Central memory CD8-positive, alpha-beta T cell (primary cell): ENCODE results near the gene KCNMA1.

Experiments
- ATAC-seq: fragments of 150-1000 bp; cut with Tn5 transposase; replicated peaks from 2 replicates; pipeline ENCODE4 v1.10.0; 2022; ENCODE audit warnings: mild to moderate bottlenecking, moderate FRiP score, moderate number of reproducible peaks; ENCODE audit not compliant: poor library complexity, severe bottlenecking; ENCODE audit errors: extremely low read depth
- DNase-seq, 2 donors: peaks; one replicate each; pipeline ENCODE4 v3.0.0; 2021; ENCODE audit warnings: low spot score in 2 of 2
- H3K27ac Mint-ChIP-seq: one replicate; pipeline ENCODE4 v1.8.0; 2022; ENCODE audit warnings: low read depth, mild to moderate bottlenecking, moderate library complexity, mixed read lengths
- H3K27me3 Mint-ChIP-seq: one replicate; pipeline ENCODE4 v1.8.0; 2022; ENCODE audit warnings: mixed read lengths
- H3K36me3 Mint-ChIP-seq: one replicate; pipeline ENCODE4 v1.8.0; 2022; ENCODE audit warnings: mild to moderate bottlenecking, moderate library complexity, mixed read lengths; ENCODE audit not compliant: insufficient read depth
- H3K4me1 Mint-ChIP-seq: one replicate; pipeline ENCODE4 v1.8.0; 2022; ENCODE audit warnings: mixed read lengths
- H3K4me3 Mint-ChIP-seq: one replicate; pipeline ENCODE4 v1.8.0; 2022; ENCODE audit warnings: mild to moderate bottlenecking, moderate library complexity, mixed read lengths
- H3K9me3 Mint-ChIP-seq: one replicate; pipeline ENCODE4 v1.8.0; 2022; ENCODE audit warnings: mixed read lengths

KCNMA1 gene

GRCh38 chr10:77604941-77605351 is 32.7 kb downstream of the KCNMA1 start:
- peaks cover 20% of the 10 kb centered on the region for H3K27me3 Mint-ChIP-seq
- no peak overlapping the region for H3K4me3 Mint-ChIP-seq
- H3K27ac Mint-ChIP-seq = no peak overlapping the region
- peaks cover 13% of the 10 kb centered on the region for H3K4me1 Mint-ChIP-seq
- no peak for DNase-seq
- no peaks in the 10 kb centered on the region for H3K9me3 Mint-ChIP-seq
- no peaks in the 10 kb centered on the region for H3K36me3 Mint-ChIP-seq
- no peak for ATAC-seq

DNA sequence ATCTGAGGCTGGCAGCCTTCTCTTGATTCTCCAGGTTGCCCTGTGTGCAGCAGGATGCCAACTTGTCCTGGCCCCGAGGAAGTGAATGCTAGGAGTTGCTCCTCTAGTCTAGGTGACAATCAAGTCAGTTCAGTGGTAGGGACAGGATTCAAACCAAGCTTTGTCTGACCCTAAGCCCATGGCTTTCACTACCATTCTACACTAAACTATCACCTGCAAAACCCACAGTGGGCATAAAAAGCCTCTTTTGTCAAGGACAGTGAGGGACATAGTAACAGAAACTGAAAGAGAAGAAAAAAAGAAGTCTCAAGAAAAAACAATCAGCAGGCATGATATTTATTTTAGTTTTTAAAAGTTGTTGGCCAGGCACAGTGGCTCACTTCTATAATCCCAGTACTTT is 33.5 kb downstream of the KCNMA1 start:
- no peak for ATAC-seq
- H3K9me3 Mint-ChIP-seq = no peaks in the 10 kb centered on the region
- DNase-seq = no peak
- H3K27ac Mint-ChIP-seq = no peak overlapping the region
- H3K36me3 Mint-ChIP-seq = no peaks in the 10 kb centered on the region
- H3K27me3 Mint-ChIP-seq = peaks cover 20% of the 10 kb centered on the region
- H3K4me1 Mint-ChIP-seq = peaks cover 13% of the 10 kb centered on the region
- H3K4me3 Mint-ChIP-seq = no peak overlapping the region

DNA sequence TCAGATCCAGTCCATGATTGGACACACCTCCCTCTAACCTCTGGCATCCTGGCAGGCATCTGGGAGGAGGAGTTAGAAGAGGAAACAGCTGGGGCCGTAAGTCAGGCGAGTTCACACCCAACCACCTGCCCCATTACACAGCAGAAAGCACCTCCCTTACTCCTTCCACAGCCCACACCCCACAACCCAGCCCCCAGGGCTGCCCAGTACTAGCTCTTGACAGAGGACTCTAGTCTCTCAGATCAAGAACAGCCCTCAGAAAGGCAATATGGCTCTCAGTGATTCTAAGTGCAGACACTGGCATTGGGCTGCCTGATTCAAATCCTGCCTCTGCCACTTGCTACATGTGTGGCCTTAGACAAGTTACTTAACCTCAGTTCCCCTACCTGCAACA is 34.1 kb downstream of the KCNMA1 start:
- peaks cover 13% of the 10 kb centered on the region for H3K4me1 Mint-ChIP-seq
- H3K9me3 Mint-ChIP-seq = no peaks in the 10 kb centered on the region

DNA sequence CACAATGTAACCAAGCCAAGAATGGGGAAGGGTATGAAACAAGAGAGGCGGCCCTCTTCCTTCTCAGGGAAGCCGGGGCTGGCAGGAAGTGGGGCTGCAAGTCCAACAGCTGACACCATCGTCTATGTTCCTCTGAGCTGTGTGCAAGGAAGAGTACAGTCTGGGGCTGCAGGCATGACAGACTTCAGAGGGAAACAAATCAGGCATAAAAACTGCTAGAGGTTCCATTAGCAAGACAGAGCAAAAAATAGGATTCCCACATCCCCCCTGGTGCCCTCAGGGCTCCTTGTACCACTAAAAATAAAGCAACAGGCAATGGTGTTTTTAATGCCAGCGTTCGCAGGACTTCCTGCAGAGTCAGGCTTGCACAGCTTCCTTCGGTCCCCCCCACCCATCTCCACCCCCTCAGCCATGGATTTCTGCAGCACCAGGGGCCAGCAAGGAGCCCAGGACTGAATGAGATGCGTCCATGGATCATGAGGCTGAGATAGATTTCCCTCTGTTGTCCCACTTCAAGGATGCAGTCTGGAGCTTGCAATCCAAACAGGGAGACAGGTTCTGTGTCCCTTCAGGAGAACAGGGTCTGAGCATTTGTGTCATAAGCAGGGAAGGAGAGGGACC is 34.6 kb downstream of the KCNMA1 start:
- Mint-ChIP-seq H3K27ac (peak overlapping the region; percentile 32), H3K9me3 (no peaks in the 10 kb centered on the region), H3K4me3 (peak overlapping the region; percentile 27), H3K27me3 (peaks cover 22% of the 10 kb centered on the region), H3K4me1 (peaks cover 13% of the 10 kb centered on the region), H3K36me3 (no peaks in the 10 kb centered on the region)
- DNase-seq (no peak), ATAC-seq (peak; percentile 47)

More for the DNA sequence above, 34.1 kb downstream of the KCNMA1 start:
- H3K4me3 Mint-ChIP-seq = no peak overlapping the region
- ATAC-seq (peak; percentile 41), DNase-seq (no peak)
- peaks cover 24% of the 10 kb centered on the region for H3K27me3 Mint-ChIP-seq
- H3K36me3 Mint-ChIP-seq = no peaks in the 10 kb centered on the region
- no peak overlapping the region for H3K27ac Mint-ChIP-seq

- H3K4me1 Mint-ChIP-seq = peaks cover 13% of the 10 kb centered on the region
- H3K36me3 Mint-ChIP-seq = no peaks in the 10 kb centered on the region
- no peak for DNase-seq
Observed at GRCh38 chr10:77602231-77602912, 35.2 kb downstream of the KCNMA1 start.

DNA sequence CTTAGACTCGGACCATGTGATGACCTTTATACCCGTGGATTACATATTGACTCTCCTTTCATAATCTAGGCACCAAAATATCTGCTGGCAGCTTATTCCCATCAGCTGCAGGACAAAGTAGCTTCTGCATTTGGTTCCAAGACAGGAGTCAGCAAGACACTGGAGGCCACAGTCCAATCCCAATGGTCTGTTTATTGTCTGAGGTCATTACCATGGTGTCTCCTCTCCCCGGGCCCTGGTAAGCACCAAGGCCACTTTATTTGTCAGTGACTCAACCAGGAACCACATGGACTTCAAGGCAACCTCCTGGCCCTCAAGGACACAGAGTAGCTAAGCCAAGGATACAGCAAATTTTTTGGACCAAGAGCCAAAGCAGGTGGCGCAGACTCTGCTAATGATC is 36.1 kb downstream of the KCNMA1 start:
- peaks cover 13% of the 10 kb centered on the region for H3K27me3 Mint-ChIP-seq

More at GRCh38 chr10:77602231-77602912, 35.2 kb downstream of the KCNMA1 start:
- H3K4me3 Mint-ChIP-seq = peak overlapping the region; percentile 27
- no peak for ATAC-seq
- H3K27ac Mint-ChIP-seq = peak overlapping the region; percentile 32
- H3K9me3 Mint-ChIP-seq = no peaks in the 10 kb centered on the region
- H3K27me3 Mint-ChIP-seq = peaks cover 15% of the 10 kb centered on the region

DNA sequence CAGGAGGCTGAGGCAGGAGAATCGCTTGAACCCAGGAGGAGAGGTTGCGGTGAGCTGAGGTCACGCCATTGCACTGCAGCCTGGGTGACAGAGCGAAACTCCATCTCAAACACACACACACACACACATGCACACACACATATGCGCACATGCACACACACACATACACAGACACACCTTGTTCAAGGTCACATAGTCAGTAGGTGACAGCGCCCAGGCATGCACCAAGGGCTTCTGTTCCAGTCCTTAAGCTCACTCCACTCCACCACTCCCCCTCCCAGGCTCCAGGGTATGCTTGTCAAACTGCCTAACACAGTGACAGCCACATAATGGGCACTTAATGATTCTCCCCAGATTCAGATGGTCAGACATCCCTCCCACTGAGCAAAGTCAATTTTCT is 37.0 kb downstream of the KCNMA1 start:
- Mint-ChIP-seq H3K27ac (no peak overlapping the region), H3K4me1 (peaks cover 13% of the 10 kb centered on the region), H3K27me3 (peaks cover 13% of the 10 kb centered on the region), H3K4me3 (no peak overlapping the region), H3K36me3 (no peaks in the 10 kb centered on the region), H3K9me3 (no peaks in the 10 kb centered on the region)
- no peak for DNase-seq
- no peak for ATAC-seq

More for the DNA sequence above, 36.1 kb downstream of the KCNMA1 start:
- Mint-ChIP-seq H3K4me3 (no peak overlapping the region), H3K36me3 (no peaks in the 10 kb centered on the region), H3K9me3 (no peaks in the 10 kb centered on the region), H3K4me1 (peaks cover 13% of the 10 kb centered on the region), H3K27ac (no peak overlapping the region)
- ATAC-seq (no peak), DNase-seq (no peak)

- H3K27ac Mint-ChIP-seq = no peak overlapping the region
- H3K4me1 Mint-ChIP-seq = peaks cover 13% of the 10 kb centered on the region
- H3K36me3 Mint-ChIP-seq = no peaks in the 10 kb centered on the region
- no peak overlapping the region for H3K4me3 Mint-ChIP-seq
- no peaks in the 10 kb centered on the region for H3K9me3 Mint-ChIP-seq
- H3K27me3 Mint-ChIP-seq = peaks cover 13% of the 10 kb centered on the region
- ATAC-seq (no peak), DNase-seq (no peak)
Observed at GRCh38 chr10:77599651-77600050, 38.0 kb downstream of the KCNMA1 start.

GRCh38 chr10:77598606-77599005 is 39.0 kb downstream of the KCNMA1 start:
- no peak overlapping the region for H3K4me3 Mint-ChIP-seq
- H3K36me3 Mint-ChIP-seq = no peaks in the 10 kb centered on the region
- ATAC-seq (no peak), DNase-seq (no peak)
- peaks cover 11% of the 10 kb centered on the region for H3K4me1 Mint-ChIP-seq
- no peaks in the 10 kb centered on the region for H3K9me3 Mint-ChIP-seq
- no peak overlapping the region for H3K27ac Mint-ChIP-seq
- H3K27me3 Mint-ChIP-seq = peaks cover 22% of the 10 kb centered on the region

DNA sequence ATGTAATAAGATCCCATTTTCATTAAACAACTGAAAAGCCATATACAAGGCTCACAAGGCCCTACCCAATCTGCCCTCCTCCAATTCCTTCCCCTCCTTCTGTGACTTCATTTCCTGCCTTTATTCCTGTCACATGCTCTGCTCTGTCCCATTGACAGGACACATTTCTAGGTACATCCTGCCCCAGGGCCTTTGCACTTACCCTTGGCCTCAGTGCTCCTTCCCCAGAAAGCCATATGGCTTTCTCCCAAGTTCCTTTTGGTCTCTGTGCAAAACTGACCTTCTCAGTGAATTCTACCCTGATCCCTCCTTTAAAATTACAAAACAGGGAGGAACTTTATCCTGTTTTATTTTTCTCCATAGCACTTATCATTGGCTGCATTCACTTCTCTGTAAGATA is 40.0 kb downstream of the KCNMA1 start:
- ATAC-seq (no peak), DNase-seq (no peak)
- H3K27me3 Mint-ChIP-seq = peaks cover 31% of the 10 kb centered on the region
- peaks cover under 1% of the 10 kb centered on the region for H3K4me1 Mint-ChIP-seq
- no peaks in the 10 kb centered on the region for H3K9me3 Mint-ChIP-seq
- no peak overlapping the region for H3K4me3 Mint-ChIP-seq
- no peak overlapping the region for H3K27ac Mint-ChIP-seq
- no peaks in the 10 kb centered on the region for H3K36me3 Mint-ChIP-seq

DNA sequence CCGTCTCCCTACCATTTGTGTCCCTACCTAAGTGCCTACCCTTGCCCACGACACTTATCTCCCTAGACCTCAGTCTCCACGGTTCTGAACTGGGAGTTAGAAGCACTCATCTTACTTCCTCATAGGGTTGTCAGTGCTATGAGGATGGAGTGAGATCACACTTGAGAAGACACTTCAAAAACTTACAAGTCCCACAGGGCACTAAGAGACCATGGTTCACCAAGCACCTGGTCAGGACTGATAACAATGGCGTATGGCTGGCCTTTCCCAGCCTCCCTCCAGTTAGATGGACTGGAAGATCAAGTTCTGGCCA is 43.2 kb downstream of the KCNMA1 start:
- ATAC-seq (no peak), DNase-seq (no peak)
- Mint-ChIP-seq H3K4me1 (no peaks in the 10 kb centered on the region), H3K4me3 (no peak overlapping the region), H3K27ac (no peak overlapping the region), H3K27me3 (peaks cover 31% of the 10 kb centered on the region), H3K36me3 (no peaks in the 10 kb centered on the region), H3K9me3 (no peaks in the 10 kb centered on the region)

DNA sequence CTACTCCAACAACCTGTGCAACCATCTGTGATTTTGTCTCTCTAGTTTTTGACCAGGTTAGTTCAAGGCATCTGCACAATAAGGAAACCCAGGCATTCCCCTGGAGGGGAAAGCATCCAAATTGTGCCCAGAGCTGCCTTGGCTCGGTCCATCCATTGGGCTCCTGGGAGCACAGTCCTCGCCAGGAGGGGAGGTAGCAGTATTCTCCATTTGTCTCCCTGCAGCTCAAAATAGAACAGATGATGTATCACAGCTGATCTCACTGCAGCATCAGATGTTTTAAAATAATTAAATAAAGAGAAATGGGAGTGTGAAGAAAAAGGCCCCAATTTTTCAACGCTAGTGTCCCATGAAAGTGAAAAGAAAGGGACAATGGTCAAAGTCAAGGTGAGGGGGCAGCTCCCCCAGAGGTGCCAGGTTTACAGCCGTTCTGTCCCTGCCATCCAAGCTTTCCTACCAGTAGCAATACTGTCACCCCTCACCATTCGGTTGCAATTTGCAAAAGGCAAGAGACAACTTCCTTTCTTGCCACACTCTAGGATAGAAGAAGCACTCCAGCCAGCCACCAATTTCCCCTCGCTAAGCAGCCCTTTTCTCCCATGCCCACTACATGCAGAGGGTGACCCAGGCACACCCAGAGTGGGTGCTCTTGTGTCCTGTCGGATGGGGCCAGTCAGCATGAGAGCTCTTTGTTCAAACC is 43.7 kb downstream of the KCNMA1 start:
- Mint-ChIP-seq H3K27ac (no peak overlapping the region), H3K27me3 (peaks cover 26% of the 10 kb centered on the region), H3K9me3 (no peaks in the 10 kb centered on the region), H3K36me3 (no peaks in the 10 kb centered on the region), H3K4me1 (no peaks in the 10 kb centered on the region), H3K4me3 (no peak overlapping the region)
- ATAC-seq = no peak
- DNase-seq = no peak
